Hematopoietic multipotent progenitor cell (in vitro differentiated cells): ENCODE measurements around the gene NUTM1. TPM values are rescaled to one million over a fixed set of nuclear protein-coding genes. Genes with fewer than 3 reads are reported as not detected.
"Not testable (repeated sequence)": the region's sequence is repeated elsewhere in the genome, so short reads cannot be mapped to it uniquely, and the experiment has no call there.

Experiments
- DNase-seq, 3 donors: peaks; one replicate each; pipeline ENCODE4 v3.0.0-alpha.2; 2011 to 2015; ENCODE audit warnings: low read depth in 2 of 3, low spot score in 2 of 3
- total RNA-seq: library from RNA; depleted of rRNA; stranded (reverse); fragments of >200 nt; gene quantifications from one replicate; pipeline ENCODE4 v1.2.3, GENCODE V29; 2012

The NUTM1 gene
- total RNA-seq, 1 donor: not detected

DNA sequence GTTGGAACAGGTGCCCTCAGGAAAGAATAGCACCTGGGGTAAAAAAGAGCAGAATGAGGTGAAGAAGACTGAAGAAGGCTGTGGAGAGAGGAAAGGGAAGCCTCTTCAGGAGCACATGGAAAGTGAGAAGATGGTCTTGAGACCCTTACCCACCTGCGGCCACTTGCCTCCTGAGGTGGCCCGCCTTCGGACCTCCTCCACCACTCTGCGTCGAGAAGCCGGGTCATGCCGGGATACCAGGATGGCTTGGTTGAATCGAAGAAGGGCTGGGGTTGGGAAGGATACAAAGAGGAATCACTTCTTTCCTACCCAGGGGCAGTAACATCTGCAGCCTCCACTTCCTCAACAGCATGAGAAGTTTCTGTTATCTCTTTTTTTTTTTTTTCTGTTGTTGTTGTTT is 20.9 kb downstream of the NUTM1 start:
- no peak for DNase-seq

DNA sequence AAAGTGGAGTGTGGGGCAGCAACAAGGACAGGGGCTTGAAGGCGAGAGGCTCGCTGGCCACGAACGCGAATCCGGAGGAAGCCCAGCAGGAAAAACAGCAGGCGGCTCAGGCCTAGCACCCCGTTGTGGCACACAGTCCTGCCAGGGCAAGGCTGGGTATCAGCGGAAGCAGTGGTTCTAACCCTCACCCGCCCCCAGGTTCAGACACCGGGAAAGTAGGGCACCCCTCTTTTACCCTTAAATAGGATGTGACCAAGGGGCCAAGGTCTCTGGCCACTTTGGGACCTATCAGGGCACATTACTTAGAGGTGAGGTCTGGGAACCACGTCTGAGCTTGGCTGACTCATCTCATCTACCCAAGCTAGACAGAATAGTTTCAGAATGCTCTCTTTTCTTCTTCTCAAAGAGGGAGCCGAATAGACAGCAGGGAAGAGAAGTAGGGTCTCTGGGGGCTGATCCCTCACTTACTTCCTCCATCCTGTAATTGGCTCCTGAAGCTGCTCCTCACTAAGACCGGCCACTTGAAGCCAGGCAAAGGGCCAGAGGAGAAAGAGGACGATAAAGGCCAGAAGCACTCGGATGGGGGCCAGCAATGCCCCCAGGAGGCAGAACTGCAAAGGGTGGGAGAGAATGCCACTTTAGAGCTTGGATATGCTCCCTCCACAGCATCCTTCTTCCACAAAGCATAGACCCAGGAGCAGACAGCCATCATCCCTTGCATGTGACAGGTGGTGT is 22.1 kb downstream of the NUTM1 start:
- DNase-seq: peak in 1 of 3 donors; percentile 36

DNA sequence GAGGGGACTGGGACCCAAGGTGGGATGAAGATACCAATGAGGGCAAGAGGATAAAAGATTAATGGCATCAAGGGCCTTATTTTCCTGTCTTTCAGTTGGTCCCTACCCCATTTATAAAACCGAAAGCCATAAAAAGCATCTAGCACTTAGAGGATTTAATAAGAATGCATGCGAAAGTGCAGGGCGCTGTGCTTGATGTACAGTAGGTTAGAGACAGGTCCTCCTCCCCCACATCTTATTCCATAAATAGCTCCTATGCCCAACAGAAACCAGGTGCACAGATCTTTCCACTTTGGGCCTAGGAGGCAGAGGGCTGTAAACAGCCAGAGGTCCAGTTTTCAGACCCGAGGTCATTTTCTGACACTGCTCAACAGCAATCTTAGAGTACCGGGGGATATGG is 22.7 kb downstream of the NUTM1 start:
- no peak for DNase-seq

DNA sequence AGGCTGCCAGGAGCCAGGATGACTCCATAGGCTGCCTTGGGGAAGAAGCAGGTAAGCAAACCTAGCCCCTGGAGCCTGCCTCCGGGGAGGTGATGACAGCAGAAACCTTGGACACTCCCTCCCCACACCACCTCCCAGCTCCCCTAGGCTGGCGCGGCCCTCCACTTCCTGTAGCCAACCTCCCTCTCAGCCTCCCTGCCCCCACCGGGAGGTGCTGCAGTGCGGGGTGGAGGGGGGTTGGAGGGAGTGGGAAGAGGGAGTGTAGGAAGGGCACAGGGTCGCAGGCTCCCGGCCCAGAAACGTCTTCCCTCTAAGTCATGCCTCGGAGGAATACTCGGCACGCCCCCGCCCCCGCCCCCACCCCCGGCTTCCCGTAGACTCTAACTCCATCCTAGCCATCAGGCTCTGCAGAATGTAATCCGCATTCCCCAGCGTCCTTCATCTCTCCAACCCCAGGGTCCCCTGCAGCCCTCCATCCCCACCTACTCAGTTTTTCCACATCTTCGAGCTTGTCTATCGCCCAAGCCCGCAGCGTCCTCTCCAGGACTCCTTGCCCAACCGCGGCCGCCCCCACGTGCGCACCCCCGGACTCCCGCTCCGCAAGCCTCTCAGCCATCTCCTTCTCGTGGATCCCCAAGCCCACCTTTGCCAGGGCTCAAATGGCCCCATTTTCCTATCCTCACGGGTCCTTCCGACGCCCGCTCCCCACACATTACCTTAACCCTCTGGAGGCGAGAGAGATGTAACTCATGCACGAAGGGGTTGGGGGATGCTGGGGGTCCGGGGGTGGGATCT is 23.4 kb downstream of the NUTM1 start:
- peak in 1 of 3 donors; percentile 27 for DNase-seq

DNA sequence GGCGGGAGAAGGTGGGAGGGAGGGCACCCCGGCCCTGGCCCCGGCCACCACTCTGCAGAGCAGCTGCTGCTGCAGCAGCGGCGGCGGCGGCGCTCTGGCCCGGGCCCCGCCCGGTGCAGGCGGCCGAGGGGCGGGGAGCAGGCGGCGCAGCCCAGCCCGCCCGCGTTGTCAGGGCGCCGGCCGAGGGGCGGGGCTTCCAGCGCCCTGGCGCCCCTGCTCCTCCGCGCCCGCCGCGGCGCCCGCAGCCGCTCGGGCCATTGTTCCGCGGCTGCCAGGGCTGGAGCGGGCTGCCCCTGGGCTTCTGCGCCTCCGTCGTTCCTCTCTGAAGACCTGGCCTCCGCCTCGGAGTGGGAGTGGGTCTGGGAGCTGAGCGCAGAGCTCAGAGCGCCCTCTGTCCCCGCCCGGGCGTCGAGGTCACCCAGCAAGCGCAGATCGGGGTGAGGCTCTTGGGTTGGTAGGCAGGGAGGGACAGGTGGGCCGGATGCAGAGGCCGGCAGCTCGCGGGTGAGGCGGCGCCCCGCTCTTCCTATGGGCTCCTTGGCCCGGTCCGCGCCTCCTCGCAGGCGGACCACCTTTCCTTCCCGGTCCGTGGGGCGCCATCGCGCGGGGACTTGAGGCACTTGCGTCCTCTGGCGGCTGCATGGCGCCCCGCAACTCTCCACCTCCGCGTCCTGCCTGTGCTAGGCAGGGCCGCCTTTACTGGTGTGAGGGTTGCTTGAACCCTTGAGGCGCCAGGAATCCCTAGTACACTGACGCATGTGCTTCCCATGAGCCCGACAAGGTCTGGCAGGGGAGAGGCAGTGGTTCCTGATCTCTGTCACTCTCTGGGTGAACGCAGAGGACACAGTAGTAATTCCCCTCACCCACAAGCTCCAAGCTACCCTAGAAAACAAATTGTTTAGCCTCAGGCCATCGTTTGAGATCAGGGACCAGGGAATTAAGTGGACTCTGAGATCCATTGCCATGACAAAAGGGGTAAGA is 24.3 kb downstream of the NUTM1 start, which contains the start of gene LPCAT4:
Gene LPCAT4 (minus strand): TSS at position 96 of the 981 bp plus-strand sequence. CDS start 96 bp downstream, outside the sequence.
- DNase-seq: peak; percentile 84 to 93 (median 90)

DNA sequence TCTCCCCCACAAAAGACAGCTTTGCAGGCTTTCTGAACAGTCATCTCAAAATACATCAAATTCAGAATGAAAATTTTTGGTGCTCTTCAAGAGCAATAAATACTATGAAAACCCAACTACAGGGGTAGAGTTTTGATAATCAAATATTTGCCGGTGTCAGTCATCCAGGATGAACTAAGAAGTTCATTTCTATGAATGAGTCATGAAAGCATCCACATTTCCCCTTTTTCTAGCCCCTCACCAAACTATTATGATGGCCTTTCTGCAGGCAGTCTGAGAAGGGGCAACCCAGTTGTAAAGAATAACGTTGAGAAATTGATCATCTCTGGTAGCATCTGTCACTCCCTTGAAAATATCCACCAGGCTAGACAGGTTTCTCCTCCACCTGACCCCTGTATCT is 27.0 kb downstream of the NUTM1 start:
- DNase-seq: no peak

DNA sequence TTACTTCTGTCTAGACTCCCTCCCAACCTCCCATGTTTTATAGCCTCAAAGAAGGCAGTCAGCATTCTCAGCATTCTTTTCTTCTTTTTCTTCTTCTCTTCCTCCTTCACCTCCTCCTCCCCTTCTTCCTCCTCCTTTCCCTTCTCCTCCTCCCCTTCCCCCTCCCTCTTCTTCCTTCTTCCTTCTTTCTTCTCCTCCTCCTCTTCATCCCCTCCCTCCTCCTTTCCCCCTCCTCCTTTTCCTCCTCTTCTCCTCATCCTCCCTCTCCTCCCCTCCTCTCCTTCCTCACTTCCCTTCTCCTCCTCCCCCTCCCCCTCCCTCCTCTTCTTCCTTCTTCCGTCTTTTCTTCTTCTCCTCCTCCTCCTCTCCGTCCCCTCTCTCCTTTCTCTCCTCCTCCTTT is 27.5 kb downstream of the NUTM1 start:
- DNase-seq: no peak

DNA sequence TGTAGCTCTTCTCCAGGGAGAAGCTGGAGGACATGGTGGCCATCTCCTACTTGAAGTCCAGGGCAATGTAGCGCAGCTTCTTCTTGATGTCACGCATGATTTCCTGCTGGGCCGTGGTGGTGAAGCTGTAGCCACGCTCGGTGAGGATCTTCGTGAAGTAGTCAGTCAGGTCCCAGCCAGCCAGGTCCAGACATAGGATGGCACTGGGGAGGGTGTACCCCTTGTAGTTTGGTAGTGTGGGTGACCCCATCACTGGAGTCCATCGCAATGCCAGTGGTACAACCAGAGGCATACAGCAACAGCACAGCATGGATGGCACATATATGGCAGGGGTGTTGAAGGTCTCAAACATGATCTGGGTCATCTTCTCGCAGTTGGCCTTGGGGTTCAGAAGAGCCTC is 30.8 kb downstream of the NUTM1 start:
- DNase-seq: no peak

DNA sequence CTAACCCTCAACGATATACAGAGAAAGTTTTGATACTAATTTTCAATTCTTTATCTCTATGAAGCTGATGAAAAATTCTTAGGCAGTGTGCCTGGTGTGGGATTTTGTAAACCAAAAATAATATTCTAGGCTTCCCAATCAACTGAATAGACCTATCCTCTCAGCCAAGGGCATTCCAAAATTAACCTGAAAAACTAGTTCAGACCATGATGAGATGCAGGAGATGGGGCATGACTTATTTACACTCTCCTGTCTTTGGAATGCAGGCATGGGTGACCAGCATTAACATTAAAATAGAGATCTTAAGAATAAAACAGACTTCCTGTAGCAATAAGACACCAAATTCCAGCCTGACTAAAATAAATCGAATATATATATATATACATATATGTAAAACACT is 31.7 kb downstream of the NUTM1 start:
- no peak for DNase-seq

DNA sequence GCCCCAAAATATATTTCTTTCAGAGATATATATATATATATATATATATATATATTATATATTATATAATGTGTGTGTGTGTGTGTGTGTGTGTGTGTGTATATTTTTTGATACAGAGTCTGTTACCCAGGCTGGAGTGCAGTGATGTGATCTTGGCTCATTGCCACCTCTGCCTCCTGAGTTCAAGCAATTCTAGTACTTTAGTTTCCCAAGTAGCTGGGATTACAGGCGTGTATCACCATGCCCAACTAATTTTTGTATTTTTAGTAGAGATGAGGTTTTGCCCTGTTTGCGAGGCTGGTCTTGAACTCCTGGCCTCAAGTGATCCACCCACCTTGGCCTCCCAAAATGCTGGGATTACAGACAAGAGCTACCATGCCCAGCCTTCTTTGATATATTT is 32.4 kb downstream of the NUTM1 start:
- not testable (repeated sequence) for DNase-seq

DNA sequence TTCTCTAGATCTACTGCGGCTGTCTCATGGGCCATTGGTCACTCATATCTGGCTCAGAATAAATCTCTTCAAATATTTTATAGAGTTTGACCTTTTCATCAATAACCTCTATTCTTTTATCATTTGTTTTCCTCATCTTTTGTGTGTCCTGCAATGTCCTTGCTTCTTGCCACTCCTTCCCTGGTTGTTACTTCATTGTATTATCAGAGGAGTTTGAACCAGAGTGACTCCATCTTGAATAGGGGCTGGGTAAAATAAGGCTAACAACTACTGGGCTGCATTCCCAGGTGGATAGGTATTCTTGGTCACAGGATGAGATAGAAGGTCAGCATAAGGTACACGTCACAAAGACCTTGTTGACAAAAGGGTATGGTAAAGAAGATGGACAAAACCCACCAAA is 33.7 kb downstream of the NUTM1 start:
- DNase-seq: no peak

DNA sequence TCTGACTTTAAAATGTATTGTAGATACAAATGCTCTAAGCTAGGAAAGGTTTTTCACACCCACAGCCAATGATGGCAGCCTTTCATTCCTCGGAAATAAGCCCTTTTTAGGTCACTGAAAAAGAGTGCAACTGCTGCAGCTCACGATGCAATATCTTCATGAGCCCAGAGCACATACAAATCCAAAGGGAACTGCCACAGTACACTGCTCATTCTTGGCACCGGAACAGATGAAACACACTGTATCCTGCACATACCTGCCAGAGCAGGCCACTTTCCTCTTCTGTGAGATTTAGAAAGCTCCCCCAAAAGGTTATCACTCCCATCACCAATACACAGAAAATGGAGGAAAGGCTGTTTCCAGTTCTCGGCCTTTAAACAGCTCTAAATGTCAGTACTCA is 37.4 kb downstream of the NUTM1 start:
- not testable (repeated sequence) for DNase-seq

DNA sequence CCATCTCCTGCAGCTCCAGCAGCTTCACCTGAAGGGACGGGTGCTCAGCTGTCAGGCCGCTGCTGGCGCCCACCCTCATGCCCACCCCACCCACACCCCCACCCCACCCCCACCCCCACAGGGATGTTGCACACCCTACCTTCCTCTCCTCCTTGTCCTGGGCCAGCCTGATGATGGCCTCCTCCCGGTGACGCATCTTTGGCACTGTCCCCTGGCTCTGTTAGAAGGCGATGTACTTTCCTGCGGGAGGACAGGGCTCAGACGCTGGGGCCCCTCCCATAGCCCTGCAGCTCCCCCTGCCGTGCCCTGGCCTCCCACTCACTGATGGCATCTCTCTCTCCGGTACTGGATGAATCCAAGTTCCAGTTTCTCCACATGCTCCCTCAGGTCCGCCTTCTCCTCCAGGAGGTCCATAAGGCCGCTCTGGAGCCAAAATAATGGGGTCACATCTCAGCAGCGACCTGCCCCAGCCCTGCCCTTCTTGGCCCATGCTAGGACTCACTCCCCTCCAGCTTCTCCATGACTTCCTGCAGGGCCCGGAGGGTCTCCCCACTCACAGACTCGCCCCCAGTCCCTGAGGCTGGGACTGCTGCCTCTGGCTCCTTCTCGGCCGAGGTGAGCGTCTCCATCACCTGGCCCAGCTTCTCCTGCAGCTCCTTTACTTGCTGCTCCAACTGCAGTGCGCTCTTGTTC is 38.9 kb downstream of the NUTM1 start:
- DNase-seq: not testable (repeated sequence)

DNA sequence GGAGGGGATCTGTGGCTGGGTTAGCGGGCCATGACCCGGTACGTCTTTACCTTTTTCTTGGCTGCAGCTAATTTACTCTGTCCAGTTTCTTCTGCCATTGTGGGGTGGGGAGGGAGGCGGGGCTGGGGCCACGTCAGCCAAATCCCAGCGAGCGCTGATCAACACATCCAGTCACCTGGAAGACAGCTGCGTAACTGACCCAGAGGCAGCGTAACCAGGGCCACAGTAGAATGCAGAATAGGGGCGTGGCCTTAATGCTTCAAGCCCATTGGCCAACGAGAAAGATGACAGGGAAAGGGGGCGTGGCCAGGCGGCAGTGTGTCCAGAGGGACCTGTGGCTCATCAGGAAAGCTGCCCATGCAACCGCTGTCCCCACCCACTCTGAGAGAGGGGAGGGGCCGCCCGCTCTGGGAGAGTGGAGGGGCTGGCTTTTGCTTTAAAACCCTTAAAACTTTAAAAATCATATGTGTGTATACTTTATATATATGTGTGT is 46.5 kb downstream of the NUTM1 start:
- DNase-seq: not testable (repeated sequence)

DNA sequence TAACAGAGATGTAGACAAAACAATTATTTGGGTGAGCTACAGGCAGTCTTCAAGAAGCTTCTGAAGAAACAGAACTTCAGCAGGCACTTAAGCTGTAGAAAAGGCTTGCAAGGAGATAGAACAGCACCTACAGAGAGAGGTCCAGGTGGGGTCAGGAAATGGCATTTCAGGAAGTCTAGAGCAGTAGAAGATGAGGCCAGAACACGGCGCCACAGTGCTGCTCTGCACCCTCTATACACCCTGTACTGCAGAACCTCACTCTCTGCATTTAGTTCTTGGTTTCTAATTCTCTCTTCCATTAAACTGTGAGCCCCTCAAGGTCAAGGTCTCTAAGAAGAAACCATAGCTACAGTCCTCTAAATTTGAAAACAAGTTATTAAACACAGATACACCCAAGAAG is 49.9 kb downstream of the NUTM1 start:
- DNase-seq: not testable (repeated sequence)

DNA sequence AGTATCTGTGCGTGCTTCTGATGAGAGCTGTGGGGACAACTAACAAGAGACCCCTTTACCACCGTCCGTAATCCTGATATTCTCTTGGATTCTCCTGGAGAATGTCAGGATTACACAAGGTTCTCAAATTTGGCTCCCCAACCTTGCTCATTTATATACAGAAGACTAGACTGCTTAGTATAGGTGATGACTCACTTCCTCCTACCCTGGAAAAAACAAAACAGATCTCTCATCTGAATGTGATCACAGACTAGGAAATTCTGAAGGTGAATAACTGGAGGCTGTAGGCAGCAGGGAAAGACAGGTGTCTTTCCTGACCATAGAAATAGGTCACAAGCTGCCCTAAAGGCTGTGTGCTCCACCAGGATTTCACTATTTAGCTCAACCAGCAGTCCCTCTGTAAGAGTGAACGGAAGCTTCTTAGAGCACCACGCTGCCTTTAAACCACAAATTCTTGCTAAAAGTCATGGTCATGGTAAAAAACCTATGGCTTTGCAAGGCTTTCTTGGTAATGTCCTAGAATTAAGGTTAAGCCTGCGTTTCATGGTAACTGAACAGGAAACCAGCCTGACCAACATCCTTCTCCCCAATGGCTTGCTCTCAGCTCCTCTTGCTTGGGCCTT is 54.6 kb downstream of the NUTM1 start:
- DNase-seq: not testable (repeated sequence)

DNA sequence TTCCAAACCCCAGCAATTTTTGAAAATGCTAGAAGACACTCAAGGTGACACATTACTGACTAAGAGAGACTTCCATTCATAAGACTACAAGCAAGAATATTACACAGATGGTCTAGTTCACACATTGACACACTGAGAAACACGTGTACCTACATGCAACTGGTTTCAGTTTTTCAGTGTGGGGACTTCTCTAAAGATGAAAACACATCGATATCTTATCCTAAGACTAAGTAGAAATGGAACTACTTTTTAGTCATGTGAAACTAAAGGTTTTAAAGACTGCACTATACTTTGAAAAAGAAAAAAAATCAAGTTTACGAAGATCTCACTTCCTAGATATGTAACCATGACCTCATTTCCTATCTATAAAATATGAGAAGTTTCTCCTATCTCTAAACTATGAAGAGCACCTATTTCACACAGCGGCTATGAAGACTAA is 60.1 kb downstream of the NUTM1 start:
- DNase-seq: not testable (repeated sequence)

DNA sequence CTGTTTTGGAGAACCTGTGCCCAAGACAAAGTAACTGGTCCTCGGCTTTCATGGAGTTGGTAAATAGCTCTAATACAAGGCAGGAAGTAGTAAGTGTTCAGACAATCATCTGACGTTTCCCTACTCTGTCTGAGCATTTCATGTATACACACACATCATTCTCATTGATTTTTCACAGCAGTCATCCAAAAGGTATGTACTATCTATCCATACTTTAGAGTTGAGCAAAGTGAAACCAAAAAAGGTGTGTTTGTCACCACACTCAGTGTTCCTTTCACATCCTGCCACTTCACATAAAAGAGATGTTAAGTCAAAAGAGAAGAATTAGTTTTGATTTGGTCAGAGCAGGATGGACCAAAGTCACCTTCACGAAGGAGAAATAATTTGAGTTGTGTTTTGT is 60.8 kb downstream of the NUTM1 start:
- not testable (repeated sequence) for DNase-seq
